Measurements from ENCODE around the gene RNF157. TPM values are rescaled to one million over a fixed set of nuclear protein-coding genes. Genes with fewer than 3 reads are reported as not detected.
A peak's percentile ranks its signal among the peaks of the same experiment; 100 is the strongest.

RNF157 gene
- total and polyA plus RNA-seq, 2 of the 13 experiments (the other 11 are each of a cell fraction or from before 2014, with no cell fraction given), result 0.44 to 1.5 TPM

DNA sequence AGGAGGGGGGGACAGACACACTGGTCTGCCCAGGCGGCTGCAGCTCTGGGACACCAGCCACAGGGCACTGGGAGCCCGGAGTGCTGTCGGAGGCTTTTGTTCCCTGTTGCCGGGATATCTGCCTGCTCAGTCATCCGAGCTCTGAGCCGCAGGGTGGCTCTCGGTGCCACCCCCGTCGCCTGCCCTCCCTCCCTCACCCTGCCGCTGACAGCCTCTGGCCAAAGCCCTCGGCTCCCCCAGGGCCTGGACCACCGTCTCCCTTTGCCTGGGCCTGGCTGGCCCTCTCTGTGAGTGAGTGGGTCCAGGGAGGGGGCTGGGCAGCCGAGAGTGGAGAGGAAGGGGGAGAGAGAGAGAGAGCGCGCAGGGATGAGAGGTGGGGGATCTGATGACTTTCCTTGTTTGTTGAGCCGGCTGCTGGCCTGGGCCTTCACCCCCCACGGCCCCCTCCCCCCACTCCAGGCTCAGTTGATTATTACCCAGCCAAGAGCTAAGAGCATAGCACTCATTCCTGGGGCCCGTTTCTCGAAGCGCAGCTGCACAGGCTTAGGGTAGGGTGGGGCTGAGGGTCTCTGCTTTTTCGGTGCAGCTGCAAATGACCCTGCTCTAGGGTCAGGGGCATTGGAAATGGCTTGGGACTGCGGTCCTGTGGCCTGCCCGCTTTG, 101.9 kb downstream of the RNF157 start (continued):
- TF ChIP-seq, protein P1, sequence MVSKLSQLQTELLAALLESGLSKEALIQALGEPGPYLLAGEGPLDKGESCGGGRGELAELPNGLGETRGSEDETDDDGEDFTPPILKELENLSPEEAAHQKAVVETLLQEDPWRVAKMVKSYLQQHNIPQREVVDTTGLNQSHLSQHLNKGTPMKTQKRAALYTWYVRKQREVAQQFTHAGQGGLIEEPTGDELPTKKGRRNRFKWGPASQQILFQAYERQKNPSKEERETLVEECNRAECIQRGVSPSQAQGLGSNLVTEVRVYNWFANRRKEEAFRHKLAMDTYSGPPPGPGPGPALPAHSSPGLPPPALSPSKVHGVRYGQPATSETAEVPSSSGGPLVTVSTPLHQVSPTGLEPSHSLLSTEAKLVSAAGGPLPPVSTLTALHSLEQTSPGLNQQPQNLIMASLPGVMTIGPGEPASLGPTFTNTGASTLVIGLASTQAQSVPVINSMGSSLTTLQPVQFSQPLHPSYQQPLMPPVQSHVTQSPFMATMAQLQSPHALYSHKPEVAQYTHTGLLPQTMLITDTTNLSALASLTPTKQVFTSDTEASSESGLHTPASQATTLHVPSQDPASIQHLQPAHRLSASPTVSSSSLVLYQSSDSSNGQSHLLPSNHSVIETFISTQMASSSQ (IDR thresholded peaks at IDR 0.05; ENCODE audit: low read depth), result peak; percentile 96
- TF ChIP-seq, protein P1 (CRISPR knock-in tag; IDR thresholded peaks at IDR 0.05; ENCODE audit: borderline replicate concordance), result peak; percentile 99
- TF ChIP-seq HMGA1 (CRISPR knock-in tag; conservative IDR thresholded peaks at IDR 0.05) (no peak), RFX5 (IDR thresholded peaks at IDR 0.05; ENCODE audit: low read depth, low read length) (no peak), XBP1 (CRISPR knock-in tag; IDR thresholded peaks at IDR 0.05) (no peak), SIN3A (IDR thresholded peaks at IDR 0.05; ENCODE audit: borderline replicate concordance, low read depth, low read length) (peak; percentile 49; the same call in 1 of the 2 replicates), MAZ (IDR thresholded peaks at IDR 0.05; ENCODE audit: borderline replicate concordance, low read depth, low read length) (peak; percentile 90), MAZ (CRISPR knock-in tag; IDR thresholded peaks at IDR 0.05; ENCODE audit: low read depth) (peak; percentile 94), SKI (IDR thresholded peaks at IDR 0.05; ENCODE audit: partially characterized antibody) (peak; percentile 72), EP300 (IDR thresholded peaks at IDR 0.05; ENCODE audit: low read depth in 2 of 2, low read length in 2 of 2) (peak in 1 of 2 experiments; percentile 83; a peak in 3 of 4 replicates), EP300 (CRISPR knock-in tag; IDR thresholded peaks at IDR 0.05; ENCODE audit: borderline replicate concordance) (peak; percentile 77), TBX3 (IDR thresholded peaks at IDR 0.05; ENCODE audit: borderline replicate concordance) (peak; percentile 31; the same call in 1 of the 2 replicates), ZNF441 (CRISPR knock-in tag; IDR thresholded peaks at IDR 0.05; ENCODE audit: borderline replicate concordance) (peak; percentile 62; the same call in 1 of the 2 replicates), ZEB1 (IDR thresholded peaks at IDR 0.05; ENCODE audit: insufficient replicate concordance, low read depth) (no peak), NAIF1 (CRISPR knock-in tag; IDR thresholded peaks at IDR 0.05; ENCODE audit: borderline replicate concordance) (no peak), CBX2 (IDR thresholded peaks at IDR 0.05; ENCODE audit: low read depth, low read length) (no peak), CBX2 (CRISPR knock-in tag; IDR thresholded peaks at IDR 0.05; ENCODE audit: low read depth) (no peak)
- TF ChIP-seq, protein P2, sequence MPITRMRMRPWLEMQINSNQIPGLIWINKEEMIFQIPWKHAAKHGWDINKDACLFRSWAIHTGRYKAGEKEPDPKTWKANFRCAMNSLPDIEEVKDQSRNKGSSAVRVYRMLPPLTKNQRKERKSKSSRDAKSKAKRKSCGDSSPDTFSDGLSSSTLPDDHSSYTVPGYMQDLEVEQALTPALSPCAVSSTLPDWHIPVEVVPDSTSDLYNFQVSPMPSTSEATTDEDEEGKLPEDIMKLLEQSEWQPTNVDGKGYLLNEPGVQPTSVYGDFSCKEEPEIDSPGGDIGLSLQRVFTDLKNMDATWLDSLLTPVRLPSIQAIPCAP (CRISPR knock-in tag; IDR thresholded peaks at IDR 0.05; ENCODE audit: low read depth), result no peak
- TF ChIP-seq, protein P3, sequence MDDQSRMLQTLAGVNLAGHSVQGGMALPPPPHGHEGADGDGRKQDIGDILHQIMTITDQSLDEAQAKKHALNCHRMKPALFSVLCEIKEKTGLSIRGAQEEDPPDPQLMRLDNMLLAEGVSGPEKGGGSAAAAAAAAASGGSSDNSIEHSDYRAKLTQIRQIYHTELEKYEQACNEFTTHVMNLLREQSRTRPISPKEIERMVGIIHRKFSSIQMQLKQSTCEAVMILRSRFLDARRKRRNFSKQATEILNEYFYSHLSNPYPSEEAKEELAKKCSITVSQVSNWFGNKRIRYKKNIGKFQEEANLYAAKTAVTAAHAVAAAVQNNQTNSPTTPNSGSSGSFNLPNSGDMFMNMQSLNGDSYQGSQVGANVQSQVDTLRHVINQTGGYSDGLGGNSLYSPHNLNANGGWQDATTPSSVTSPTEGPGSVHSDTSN (CRISPR knock-in tag; IDR thresholded peaks at IDR 0.05; ENCODE audit: borderline replicate concordance), result no peak
- TF ChIP-seq, protein P4, sequence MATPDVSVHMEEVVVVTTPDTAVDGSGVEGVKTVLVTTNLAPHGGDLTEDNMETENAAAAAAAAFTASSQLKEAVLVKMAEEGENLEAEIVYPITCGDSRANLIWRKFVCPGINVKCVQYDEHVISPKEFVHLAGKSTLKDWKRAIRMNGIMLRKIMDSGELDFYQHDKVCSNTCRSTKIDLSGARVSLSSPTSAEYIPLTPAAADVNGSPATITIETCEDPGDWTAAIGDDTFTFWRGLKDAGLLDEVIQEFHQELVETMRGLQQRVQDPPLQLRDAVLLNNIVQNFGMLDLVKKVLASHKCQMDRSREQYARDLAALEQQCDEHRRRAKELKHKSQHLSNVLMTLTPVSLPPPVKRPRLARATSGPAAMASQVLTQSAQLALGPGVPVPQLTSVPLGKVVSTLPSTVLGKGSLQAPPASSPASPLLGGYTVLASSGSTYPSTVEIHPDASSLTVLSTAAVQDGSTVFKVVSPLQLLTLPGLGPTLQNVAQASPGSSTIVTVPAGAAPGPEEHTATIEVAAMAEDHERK (CRISPR knock-in tag; IDR thresholded peaks at IDR 0.05; ENCODE audit: low read depth), result no peak
